DND-41 (cell line): ENCODE measurements around the gene TMEM69.

ENCODE experiments used
- EZH2 ChIP-seq: IDR thresholded peaks from 3 replicates; pipeline ENCODE4 v1.6.1; 2012; ENCODE audit warnings: borderline replicate concordance, low read depth, mild to moderate bottlenecking, moderate library complexity, low read length, inconsistent platforms; ENCODE audit not compliant: severe bottlenecking
- TF ChIP-seq, protein P1 (sequence below): IDR thresholded peaks from 2 replicates; pipeline ENCODE4 v1.5.1; 2012; ENCODE audit warnings: borderline replicate concordance, low read length, moderate library complexity, mild to moderate bottlenecking; ENCODE audit not compliant: poor library complexity, severe bottlenecking; ENCODE audit errors: extremely low read depth

DNA sequence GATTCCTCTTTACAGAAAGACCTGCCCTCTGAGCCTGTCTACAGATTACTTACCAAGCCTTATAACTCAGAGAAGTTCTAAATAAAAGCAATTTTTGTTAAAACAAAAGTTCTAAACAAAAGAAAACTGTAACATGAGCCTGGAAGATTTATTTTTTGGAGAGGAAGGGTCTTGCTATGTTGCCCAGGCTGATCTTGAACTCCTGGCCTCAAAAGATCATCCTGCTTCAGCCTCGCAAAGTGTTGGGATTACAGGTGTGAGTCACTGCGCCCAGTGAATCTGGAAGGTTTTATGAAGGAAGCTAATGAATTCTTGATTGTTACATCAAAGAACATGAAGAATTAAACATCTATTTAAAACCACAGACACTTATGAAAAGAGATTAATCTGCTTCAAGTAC, 28.8 kb upstream of the TMEM69 start:
- TF ChIP-seq, protein P1, sequence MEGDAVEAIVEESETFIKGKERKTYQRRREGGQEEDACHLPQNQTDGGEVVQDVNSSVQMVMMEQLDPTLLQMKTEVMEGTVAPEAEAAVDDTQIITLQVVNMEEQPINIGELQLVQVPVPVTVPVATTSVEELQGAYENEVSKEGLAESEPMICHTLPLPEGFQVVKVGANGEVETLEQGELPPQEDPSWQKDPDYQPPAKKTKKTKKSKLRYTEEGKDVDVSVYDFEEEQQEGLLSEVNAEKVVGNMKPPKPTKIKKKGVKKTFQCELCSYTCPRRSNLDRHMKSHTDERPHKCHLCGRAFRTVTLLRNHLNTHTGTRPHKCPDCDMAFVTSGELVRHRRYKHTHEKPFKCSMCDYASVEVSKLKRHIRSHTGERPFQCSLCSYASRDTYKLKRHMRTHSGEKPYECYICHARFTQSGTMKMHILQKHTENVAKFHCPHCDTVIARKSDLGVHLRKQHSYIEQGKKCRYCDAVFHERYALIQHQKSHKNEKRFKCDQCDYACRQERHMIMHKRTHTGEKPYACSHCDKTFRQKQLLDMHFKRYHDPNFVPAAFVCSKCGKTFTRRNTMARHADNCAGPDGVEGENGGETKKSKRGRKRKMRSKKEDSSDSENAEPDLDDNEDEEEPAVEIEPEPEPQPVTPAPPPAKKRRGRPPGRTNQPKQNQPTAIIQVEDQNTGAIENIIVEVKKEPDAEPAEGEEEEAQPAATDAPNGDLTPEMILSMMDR, result no peak
- TF ChIP-seq EZH2, result no peak
